Fibroblast of skin of scalp (primary cell): Measurements from ENCODE around the gene VMP1.
"Not testable (repeated sequence)": the region's sequence is repeated elsewhere in the genome, so short reads cannot be mapped to it uniquely, and the experiment has no call there.

Experiments
- DNase-seq: peaks from one replicate; pipeline ENCODE4 v3.0.0-alpha.2; 2013

VMP1 gene

GRCh38 chr17:59783221-59784047 lies 76.0 kb downstream of the VMP1 start:
- peak; percentile 55 for DNase-seq

DNA sequence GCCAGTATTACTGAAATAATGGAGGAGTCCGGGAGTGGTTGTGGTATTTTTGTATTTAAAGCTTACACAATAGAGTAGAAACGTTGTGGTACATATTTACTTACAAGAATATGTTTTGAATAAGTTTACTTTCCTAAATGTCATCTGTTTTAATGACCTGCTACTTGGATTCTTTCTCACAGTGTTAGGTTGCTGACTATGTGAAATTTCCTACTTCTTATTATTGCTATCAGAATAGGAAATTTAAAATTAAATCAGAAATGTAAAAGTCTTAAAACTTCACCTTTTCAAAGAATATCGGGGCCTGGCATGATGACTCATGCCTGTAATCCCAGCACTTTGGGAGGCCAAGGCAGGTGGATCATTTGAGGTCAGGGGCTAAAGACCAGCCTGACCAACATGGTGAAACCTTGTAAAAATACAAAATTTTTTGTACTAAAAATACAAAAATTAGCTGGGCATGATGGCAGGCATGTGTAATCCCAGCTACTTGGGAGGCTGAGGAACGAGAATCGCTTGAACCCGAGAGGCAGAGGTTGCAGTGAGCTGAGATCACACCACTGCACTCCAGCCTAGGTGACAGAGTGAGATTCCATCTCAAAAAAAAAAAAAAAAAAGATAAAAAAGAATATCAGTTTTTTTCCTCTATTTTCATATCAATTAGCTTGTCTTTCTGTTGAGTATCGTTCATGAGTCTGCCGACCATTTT lies 77.8 kb downstream of the VMP1 start:
- no peak for DNase-seq

DNA sequence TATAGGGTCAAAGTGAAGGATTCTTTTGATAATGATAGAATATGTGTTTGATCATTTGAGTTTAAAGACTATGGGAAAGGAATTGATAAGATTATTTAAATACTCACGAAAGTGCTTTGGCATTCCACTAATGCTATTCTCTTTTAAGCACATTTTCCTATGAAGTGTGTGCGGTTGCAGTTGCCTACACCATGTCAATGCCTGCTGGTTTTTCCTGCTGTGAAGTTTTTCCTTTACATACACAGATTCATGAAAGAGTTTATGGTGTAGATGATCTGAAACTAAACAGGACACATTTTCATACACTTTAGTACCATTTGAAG lies 78.7 kb downstream of the VMP1 start:
- DNase-seq: no peak

GRCh38 chr17:59786536-59787319 lies 79.3 kb downstream of the VMP1 start:
- peak; percentile 100 for DNase-seq

DNA sequence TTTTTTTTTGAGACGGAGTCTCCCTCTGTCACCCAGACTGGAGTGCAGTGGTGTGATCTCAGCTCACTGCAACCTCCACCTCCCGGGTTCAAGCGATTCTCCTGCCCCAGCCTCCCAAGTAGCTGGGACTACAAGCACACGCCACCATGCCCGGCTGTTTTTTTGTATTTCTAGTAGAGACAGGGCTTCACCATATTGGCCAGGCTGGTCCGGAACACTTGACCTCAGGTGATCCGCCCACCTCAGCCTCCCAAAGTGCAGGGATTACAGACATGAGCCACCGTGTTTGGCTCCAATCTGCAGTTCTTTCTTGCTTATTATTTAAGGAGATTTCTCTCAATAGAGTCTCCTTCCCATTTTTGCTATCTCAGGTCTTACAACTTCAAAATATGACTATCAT lies 82.4 kb downstream of the VMP1 start:
- not testable (repeated sequence) for DNase-seq

GRCh38 chr17:59790418-59790817 lies 83.0 kb downstream of the VMP1 start:
- DNase-seq: not testable (repeated sequence)

DNA sequence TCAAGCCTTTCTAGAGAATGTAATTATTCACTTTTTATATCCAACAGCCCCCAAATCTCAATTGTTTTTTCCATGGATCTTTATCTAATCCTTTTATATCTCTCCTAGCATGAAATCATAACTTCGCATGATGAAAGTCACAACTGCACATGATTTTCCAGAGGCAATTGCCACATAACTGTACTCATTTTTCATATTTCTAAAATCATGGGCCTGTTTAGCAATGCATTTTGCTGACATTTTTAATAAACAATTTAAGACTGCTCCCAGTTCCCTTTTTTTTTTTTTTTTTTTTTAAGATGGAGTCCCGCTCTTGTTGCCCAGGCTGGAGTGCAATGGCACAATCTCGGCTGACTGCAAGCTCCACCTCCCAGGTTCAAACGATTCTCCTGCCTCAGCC lies 83.5 kb downstream of the VMP1 start:
- DNase-seq: no peak

DNA sequence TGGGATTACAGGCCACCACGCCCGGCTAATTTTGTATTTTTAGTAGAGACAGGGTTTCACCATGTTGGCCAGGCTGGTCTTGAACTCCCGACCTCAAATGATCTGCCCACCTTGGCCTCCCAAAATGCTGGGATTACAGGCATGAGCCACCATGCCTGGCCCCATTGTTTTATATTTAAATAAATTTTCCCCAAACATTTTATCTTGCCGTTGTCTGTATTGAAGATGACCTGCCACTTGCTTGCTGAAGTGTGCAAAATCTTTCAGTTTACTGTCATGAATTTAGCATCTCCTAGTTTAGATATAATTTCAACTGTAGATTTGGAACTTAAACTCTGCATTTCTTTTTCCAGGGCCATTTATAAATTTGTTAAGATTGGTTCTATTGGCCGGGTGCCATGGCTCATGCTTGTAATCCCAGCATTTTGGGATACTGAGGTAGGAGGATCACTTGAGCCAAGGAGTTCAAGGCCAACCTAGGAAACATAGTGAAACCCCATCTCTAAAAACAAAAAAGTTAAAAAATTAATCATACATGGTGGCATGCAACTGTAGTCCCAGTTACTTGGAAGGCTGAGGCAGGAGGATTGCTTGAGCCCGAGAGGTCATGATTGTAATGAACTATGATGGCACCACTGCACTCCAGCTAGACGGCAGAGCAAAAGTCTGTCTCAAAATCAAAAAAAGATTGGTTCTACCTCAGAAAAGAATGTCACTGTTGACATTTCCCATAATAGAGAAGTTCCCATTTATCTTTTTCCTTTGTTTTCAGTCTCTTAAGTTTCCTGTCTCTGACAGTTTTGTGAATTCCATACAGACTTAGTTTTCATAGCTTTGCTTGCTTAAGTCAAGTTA lies 84.4 kb downstream of the VMP1 start:
- peak; percentile 88 for DNase-seq

DNA sequence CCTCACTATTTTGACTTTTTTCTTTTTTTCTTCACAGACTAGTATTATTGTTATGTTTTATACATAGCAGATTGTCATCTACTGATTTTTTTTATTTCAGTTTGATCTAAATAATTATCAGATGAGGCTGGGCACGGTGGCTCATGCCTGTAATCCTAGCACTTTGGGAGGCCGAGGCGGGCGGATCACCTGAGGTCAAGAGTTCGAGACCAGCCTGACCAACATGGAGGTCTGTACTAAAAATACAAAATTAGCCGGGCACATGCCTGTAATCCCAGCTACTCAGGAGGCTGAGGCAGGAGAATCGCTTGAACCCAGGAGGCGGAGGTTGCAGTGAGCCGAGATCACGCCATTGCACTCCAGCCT lies 85.0 kb downstream of the VMP1 start:
- not testable (repeated sequence) for DNase-seq

DNA sequence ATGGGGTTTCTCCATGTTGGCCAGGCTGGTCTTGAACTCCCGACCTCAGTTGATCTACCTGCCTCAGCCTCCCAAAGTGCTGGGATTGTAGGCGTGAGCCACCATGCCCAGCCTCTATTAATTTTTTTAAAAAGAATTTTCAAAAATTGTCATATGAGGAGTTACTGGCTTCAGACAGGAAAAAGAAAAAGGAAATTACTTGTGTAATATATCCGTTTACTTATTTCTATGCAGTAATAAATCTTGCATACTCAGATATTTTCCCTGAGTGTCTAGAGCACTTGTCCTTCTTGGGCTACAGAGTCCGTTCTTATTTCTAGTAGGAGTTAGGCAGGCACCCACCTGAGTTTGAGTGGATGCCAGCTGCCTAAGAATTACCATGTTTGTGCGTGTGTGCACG lies 85.8 kb downstream of the VMP1 start:
- DNase-seq: no peak

- no peak for DNase-seq
Measured at GRCh38 chr17:59796138-59796537, 88.7 kb downstream of the VMP1 start.

GRCh38 chr17:59796785-59797205 lies 89.3 kb downstream of the VMP1 start:
- peak; percentile 60 for DNase-seq

DNA sequence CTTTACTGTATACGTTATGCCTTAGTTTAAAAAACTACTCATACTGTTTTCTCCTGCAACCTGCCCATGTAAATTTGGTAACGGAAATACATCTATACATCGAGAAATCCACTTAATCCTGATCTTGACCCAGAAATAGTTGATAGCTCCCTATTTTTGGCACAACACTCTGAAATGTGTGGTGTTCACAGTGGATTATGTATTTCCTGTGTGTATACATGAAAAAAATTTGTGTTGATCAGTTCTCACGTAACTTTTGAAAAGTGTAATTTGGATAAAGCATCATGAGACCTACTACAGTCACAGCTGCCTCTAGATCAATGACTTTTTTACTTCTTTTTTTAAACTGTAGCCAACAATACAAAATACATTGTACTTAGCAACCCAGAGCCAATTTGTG lies 90.7 kb downstream of the VMP1 start:
- no peak for DNase-seq

GRCh38 chr17:59800530-59800942 lies 93.1 kb downstream of the VMP1 start:
- DNase-seq: no peak

DNA sequence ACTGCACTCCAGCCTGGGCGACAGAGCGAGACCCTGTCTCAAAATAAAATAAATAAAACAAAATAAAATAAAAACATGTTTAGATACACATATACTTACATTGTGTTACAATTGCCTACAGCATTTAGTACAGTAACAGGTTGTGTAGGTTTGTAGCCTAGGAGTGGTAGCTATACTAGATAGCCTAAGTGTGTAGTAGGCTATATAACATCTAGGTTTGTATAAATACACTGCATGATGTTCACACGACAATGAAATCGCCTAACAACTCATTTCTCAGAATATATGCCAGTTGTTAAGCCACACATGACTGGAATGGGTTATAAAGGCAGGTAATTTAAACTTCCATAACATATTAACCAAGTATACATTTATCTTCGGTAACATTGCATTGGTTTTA lies 94.7 kb downstream of the VMP1 start:
- no peak for DNase-seq

DNA sequence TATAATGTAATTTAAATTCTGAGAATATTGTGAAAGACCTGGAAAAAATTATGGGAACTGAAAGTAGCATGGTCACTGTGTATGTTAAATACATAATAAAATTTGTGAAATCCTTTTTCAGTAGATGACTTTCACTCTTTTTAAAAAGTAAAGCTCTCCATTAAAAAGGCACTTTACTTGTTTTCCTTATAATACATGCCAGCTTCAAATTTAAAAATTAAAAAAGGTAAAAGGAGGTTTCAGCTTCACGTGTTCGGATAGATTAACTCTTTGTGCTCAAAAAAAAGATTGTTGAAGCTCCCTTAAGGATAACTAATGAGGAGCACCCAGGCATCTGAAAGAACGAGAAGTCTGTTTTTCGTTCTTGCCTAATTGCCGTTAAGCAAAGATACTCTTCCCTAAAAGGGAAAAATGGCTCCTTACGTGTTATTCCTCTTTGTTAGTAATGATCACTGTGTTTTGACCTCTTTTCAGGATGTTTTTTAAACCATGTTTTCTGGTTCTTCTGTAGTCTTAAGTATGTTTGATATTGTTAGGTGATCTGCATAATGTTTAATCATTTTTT lies 97.5 kb downstream of the VMP1 start:
- no peak for DNase-seq

- DNase-seq: not testable (repeated sequence)
Measured at GRCh38 chr17:59806322-59806721, 98.9 kb downstream of the VMP1 start.

DNA sequence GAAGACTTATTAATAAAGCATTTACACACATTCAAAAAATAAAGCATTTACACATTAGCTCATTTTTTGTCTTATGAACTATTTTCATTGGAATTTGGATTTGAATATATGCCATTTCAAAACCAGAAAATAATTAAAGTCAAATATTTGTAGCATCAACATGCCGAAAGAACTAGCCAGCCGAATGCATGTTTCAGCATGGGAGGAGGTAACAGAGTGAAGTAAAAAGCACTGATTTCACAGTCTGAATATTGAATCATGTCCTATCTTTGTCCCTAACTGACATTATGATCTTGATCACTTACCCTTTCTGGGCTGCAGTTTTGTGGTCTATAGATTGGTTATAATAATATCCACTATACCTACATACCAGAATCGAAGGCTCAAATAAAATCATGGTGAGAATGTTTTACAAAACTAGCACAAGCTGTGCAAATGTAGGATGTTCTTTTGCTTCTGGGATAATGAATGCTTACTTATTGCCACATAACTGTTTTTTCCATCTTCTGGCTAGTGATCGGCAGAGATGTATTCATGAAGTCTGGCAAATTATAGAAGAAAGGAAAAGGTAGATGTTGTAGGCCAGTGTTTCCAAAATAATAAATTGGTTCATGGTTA lies 100.5 kb downstream of the VMP1 start:
- peak; percentile 84 for DNase-seq

- peak; percentile 79 for DNase-seq
Measured at GRCh38 chr17:59810894-59811153, 103.4 kb downstream of the VMP1 start.

DNA sequence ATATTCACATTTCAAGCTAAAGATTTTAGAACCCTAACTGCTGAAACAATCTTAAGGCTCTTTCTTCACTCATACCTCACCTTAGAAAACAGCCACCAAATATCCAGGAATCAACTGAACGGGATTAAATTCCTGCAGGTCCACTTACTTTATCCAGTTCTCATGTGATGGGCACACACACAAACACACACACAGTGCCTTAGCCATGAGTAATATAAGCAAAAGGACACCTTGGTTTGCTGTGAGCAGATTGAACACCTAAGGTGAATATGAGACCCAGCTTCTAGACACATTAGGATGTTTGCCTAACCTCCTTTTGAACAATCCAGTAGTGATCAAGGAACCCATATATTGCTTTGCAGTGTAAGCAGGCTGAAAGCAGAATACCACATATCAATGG lies 103.8 kb downstream of the VMP1 start:
- DNase-seq: no peak

- no peak for DNase-seq
Measured at GRCh38 chr17:59812139-59812538, 104.7 kb downstream of the VMP1 start.

DNA sequence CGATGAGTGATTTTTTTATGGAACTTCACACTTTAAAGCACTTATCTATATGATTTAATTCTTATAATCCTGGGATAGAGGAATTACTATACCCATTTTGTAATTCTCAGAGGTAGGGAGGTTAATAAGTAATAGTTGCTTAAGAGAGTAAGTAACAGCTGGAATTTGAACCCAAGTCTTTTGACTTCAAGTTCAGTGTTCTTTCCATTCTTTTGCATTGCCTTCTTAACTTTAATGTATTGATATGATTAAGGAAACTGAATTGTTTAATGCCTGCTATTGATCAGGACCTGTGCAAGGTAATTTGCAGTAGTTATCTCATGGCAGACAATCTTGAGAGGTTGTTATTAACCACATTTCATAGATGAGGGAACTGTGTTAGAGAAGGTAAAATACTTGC lies 106.8 kb downstream of the VMP1 start:
- no peak for DNase-seq
